ENCODE measurements around the gene EPS8L3.

DNA sequence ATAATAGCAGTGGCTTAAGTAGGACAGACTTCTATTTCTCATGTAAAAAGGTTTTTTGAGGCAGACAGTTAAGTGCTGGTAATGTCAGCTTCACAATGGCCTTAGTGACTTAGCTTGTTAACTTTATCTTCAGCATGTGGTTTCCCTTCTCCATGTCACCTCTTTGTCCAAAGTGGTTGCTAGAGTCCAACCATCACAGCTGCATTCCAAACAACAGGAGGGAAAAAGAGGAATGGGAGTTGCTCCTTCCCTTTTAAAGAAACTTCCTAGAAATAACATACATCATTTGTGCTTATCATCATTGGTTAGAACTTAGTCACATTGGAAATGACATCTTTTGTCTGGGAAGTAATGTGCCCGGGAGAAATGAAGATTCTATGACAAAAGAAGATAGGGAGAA lies 41.8 kb downstream of the EPS8L3 start:
- TF ChIP-seq, protein P1, sequence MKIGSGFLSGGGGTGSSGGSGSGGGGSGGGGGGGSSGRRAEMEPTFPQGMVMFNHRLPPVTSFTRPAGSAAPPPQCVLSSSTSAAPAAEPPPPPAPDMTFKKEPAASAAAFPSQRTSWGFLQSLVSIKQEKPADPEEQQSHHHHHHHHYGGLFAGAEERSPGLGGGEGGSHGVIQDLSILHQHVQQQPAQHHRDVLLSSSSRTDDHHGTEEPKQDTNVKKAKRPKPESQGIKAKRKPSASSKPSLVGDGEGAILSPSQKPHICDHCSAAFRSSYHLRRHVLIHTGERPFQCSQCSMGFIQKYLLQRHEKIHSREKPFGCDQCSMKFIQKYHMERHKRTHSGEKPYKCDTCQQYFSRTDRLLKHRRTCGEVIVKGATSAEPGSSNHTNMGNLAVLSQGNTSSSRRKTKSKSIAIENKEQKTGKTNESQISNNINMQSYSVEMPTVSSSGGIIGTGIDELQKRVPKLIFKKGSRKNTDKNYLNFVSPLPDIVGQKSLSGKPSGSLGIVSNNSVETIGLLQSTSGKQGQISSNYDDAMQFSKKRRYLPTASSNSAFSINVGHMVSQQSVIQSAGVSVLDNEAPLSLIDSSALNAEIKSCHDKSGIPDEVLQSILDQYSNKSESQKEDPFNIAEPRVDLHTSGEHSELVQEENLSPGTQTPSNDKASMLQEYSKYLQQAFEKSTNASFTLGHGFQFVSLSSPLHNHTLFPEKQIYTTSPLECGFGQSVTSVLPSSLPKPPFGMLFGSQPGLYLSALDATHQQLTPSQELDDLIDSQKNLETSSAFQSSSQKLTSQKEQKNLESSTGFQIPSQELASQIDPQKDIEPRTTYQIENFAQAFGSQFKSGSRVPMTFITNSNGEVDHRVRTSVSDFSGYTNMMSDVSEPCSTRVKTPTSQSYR (CRISPR knock-in tag; IDR thresholded peaks at IDR 0.05): no peak
- TF ChIP-seq, protein P2, sequence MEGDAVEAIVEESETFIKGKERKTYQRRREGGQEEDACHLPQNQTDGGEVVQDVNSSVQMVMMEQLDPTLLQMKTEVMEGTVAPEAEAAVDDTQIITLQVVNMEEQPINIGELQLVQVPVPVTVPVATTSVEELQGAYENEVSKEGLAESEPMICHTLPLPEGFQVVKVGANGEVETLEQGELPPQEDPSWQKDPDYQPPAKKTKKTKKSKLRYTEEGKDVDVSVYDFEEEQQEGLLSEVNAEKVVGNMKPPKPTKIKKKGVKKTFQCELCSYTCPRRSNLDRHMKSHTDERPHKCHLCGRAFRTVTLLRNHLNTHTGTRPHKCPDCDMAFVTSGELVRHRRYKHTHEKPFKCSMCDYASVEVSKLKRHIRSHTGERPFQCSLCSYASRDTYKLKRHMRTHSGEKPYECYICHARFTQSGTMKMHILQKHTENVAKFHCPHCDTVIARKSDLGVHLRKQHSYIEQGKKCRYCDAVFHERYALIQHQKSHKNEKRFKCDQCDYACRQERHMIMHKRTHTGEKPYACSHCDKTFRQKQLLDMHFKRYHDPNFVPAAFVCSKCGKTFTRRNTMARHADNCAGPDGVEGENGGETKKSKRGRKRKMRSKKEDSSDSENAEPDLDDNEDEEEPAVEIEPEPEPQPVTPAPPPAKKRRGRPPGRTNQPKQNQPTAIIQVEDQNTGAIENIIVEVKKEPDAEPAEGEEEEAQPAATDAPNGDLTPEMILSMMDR (IDR thresholded peaks at IDR 0.05): no peak
- TF ChIP-seq SP1 (CRISPR knock-in tag; conservative IDR thresholded peaks at IDR 0.05): no peak
- TF ChIP-seq, protein P3, sequence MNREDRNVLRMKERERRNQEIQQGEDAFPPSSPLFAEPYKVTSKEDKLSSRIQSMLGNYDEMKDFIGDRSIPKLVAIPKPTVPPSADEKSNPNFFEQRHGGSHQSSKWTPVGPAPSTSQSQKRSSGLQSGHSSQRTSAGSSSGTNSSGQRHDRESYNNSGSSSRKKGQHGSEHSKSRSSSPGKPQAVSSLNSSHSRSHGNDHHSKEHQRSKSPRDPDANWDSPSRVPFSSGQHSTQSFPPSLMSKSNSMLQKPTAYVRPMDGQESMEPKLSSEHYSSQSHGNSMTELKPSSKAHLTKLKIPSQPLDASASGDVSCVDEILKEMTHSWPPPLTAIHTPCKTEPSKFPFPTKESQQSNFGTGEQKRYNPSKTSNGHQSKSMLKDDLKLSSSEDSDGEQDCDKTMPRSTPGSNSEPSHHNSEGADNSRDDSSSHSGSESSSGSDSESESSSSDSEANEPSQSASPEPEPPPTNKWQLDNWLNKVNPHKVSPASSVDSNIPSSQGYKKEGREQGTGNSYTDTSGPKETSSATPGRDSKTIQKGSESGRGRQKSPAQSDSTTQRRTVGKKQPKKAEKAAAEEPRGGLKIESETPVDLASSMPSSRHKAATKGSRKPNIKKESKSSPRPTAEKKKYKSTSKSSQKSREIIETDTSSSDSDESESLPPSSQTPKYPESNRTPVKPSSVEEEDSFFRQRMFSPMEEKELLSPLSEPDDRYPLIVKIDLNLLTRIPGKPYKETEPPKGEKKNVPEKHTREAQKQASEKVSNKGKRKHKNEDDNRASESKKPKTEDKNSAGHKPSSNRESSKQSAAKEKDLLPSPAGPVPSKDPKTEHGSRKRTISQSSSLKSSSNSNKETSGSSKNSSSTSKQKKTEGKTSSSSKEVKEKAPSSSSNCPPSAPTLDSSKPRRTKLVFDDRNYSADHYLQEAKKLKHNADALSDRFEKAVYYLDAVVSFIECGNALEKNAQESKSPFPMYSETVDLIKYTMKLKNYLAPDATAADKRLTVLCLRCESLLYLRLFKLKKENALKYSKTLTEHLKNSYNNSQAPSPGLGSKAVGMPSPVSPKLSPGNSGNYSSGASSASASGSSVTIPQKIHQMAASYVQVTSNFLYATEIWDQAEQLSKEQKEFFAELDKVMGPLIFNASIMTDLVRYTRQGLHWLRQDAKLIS (CRISPR knock-in tag; IDR thresholded peaks at IDR 0.05; ENCODE audit: borderline replicate concordance): no peak
- no peak for TF ChIP-seq NR1H2 (CRISPR knock-in tag; IDR thresholded peaks at IDR 0.05)
- no peak for TF ChIP-seq PRRX2 (CRISPR knock-in tag; IDR thresholded peaks at IDR 0.05)
